ENCODE data around the gene RPRD1B.
"Not testable (repeated sequence)": the region's sequence is repeated elsewhere in the genome, so short reads cannot be mapped to it uniquely, and the experiment has no call there.

RPRD1B gene

DNA sequence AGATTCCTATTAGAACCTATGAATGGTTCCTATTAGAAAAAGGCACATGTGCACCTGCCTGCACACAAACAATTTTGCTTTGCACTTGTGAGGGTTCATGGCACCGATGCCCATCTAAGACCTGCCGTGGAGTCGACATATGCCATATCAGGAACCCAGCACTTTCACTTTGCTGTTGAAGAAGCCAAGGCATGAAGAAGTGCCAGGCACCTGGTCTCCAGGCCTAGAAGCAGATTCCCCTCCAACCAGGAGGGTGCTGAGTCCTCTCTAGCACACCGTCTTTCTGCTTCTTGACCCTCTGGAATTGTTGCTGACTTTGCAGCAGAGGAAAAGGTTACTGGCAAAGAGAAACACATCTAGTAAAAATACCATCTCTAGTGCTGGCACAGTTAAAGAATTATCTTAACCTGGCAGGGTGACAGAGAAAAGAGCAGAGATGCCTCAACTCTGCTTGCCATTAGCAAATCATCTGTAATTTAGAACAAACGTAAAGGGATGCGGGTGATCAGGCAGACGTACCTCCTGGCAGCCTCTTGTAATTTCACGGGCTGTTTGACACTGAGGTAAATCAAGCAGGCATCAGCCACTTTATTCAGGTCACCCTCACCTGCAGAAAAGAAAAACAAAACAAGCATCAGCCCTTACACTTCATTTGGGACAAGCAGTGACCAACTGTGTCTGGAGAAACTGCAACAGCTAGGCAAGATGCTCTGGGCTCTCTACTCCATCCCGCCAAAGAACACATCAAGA lies 37.5 kb upstream of the RPRD1B start:
- ATAC-seq (no peak), DNase-seq (ENCODE audit: low spot score in 2 of 2) (no peak)
- Mint-ChIP-seq H3K4me3 (no peak overlapping the region), H3K4me1 (peaks cover 25% of the 10 kb centered on the region), H3K27ac (no peak overlapping the region), H3K9me3 (no peaks in the 10 kb centered on the region), H3K36me3 (peaks cover 97% of the 10 kb centered on the region)

DNA sequence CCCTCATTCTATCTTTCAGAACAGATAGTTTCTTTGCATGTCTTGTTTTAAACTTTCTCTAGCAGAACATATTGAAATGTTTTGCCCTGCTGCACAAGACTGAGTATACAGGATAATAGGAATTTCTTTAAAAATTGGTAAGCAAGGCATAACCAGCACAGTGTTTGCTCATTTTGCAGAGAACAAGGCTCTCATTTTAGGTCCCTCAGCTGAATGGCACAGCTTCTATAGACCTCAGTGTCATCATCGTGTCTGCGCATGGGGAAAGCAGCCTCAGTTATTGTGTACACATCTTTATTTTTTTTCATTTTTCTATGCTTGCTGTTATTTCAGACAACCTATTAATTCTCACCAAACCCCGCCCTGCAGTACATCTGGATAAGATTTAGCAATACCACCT lies 36.0 kb upstream of the RPRD1B start:
- H3K27ac Mint-ChIP-seq, result no peak overlapping the region
- peaks cover 21% of the 10 kb centered on the region for H3K4me1 Mint-ChIP-seq
- H3K36me3 Mint-ChIP-seq, result peaks cover 99% of the 10 kb centered on the region
- ATAC-seq, result no peak
- no peak overlapping the region for H3K4me3 Mint-ChIP-seq
- no peak for DNase-seq (ENCODE audit: low spot score in 2 of 2)
- no peaks in the 10 kb centered on the region for H3K9me3 Mint-ChIP-seq

DNA sequence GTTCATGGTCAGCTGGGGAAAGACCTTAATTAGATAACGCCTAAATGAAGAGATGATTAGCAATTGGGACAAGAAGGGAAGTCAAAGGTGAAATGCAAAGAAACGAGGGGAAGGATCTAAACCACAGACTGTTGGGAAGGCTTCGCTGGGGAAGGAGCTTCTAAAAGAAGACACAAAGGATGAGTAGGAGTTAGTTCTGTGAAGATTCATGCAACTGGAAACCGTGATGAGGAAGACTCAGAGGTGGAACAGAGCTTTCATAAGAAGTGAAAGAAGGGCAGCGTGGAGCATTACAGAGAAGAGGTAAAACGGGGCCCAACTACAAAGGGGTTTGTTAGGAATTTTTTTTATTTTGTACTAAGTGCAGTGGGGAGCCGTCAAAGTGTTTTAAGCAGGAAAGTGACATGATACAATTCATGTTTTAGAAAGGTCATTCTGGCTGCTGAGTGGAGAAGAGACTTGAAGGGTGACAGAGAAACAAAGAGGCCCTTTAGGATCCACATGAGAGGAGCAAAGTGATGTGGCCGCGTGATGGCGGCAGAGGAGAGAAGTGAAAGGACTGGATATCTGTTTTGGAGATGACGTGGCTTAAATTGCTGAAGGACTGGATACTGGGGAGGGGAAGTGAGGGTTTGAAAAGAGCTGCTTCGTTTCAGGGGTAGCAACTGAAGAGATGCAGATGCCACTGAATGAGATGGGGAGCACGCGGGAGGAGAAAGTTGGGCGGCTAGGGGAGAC lies 33.9 kb upstream of the RPRD1B start:
- Mint-ChIP-seq H3K4me1 (peaks cover 22% of the 10 kb centered on the region), H3K36me3 (peaks cover 100% of the 10 kb centered on the region), H3K27ac (peak overlapping the region; percentile 65), H3K4me3 (no peak overlapping the region), H3K9me3 (no peaks in the 10 kb centered on the region)
- DNase-seq (ENCODE audit: low spot score in 2 of 2) (no peak), ATAC-seq (no peak)

DNA sequence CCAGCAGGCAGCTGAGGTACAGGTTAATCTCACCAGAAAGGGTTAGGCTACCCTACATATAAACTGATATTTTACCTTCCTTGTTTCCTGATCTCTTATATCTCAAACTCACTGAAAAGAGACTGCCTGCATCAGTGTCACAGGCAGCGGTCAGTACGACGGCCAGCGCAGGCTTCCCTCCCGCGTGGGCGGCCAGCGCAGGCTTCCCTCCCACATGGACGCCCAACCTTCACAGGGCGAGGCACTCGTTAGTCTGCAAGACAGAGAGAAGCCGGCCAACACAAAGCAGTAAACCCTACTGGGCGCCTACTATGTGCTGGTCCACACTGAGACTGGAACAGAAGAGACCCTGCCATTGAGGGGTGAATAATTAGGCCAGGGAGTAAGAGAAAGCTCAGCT lies 33.3 kb upstream of the RPRD1B start:
- Mint-ChIP-seq H3K27ac (peak overlapping the region; percentile 65), H3K36me3 (peaks cover 100% of the 10 kb centered on the region), H3K4me1 (peaks cover 28% of the 10 kb centered on the region)

DNA sequence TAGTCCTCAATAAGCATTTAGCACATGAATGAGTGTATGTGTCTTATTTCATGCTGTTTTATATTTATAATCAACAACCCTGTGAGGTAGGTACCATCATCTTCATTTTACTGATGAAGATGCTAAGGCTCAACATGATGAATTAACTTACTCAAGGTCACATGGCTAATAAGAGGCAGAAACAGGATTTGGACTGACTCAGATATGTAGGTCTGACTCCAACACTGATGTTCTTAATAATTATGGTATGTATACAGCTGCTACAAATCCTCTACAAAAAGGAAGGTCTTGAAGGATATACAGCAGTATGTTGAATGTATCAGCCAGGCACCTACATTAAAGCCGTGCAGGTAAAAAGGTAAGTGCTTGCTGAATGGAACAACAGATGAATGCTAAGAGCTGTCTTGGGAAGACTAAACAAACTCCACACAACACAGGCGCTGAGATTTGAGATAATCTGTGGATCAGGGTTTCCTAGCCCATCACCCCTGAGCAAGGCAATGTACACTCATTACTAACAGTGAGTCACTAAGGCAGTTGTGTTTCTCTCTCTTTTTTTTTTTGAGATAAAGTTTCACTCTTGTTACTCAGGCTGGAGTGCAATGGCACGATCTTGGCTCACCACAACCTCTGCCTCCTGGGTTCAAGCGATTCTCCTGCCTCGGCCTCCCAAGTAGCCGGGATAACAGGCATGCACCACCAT lies 32.2 kb upstream of the RPRD1B start:
- peak; percentile 96 for ATAC-seq
- no peak overlapping the region for H3K4me3 Mint-ChIP-seq

More for the DNA sequence above, 33.3 kb upstream of the RPRD1B start:
- Mint-ChIP-seq H3K9me3 (no peaks in the 10 kb centered on the region), H3K4me3 (no peak overlapping the region)
- ATAC-seq (no peak), DNase-seq (ENCODE audit: low spot score in 2 of 2) (no peak)

DNA sequence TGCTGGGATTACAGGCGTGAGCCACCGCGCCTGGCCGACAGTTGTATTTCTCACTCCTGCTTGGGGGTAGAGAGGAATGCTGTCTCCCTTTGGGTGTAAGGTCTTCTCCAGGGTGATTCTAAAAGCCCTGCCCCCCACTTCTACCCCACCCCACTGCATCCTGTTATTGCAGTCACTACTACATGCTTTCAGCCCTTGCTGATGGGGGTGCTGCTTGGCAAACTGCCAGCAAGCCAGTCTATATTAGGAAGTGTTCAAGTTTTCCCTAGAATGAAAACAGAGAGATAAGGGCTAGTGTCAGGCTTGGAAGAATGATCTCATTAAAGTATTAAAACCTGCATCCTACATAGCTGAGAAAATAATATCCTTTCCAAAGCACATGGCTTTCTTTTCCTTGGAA lies 31.6 kb upstream of the RPRD1B start:
- Mint-ChIP-seq H3K27ac (no peak overlapping the region), H3K4me3 (no peak overlapping the region), H3K36me3 (peaks cover 98% of the 10 kb centered on the region), H3K9me3 (no peaks in the 10 kb centered on the region), H3K4me1 (peaks cover 41% of the 10 kb centered on the region)
- DNase-seq (ENCODE audit: low spot score in 2 of 2) (no peak), ATAC-seq (no peak)

More for the DNA sequence above, 32.2 kb upstream of the RPRD1B start:
- Mint-ChIP-seq H3K4me1 (peaks cover 35% of the 10 kb centered on the region), H3K9me3 (no peaks in the 10 kb centered on the region), H3K36me3 (peaks cover 100% of the 10 kb centered on the region), H3K27ac (peak overlapping the region; percentile 65)
- no peak for DNase-seq (ENCODE audit: low spot score in 2 of 2)

DNA sequence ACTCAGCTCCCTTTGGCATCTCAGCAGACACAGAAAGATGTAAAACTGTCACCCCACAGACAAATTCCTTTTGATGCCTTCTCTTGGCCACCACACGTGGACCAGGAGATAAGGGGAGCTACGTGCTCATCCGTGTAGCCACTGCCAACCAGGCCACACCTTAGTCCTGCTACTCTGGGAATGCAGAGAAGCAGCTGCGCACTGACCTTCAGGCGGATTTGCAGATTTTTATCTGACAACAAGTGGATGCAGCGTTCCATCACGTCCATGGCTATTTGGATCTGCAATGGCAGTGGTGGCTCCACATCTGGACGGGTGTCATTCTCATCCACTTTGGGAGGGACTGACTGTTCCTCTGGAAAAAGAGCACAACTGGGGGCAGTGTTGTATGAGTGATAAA lies 31.1 kb upstream of the RPRD1B start:
- peaks cover 98% of the 10 kb centered on the region for H3K36me3 Mint-ChIP-seq
- ATAC-seq (no peak), DNase-seq (ENCODE audit: low spot score in 2 of 2) (no peak)
- peaks cover 41% of the 10 kb centered on the region for H3K4me1 Mint-ChIP-seq
- no peak overlapping the region for H3K27ac Mint-ChIP-seq
- no peak overlapping the region for H3K4me3 Mint-ChIP-seq
- H3K9me3 Mint-ChIP-seq, result no peaks in the 10 kb centered on the region

DNA sequence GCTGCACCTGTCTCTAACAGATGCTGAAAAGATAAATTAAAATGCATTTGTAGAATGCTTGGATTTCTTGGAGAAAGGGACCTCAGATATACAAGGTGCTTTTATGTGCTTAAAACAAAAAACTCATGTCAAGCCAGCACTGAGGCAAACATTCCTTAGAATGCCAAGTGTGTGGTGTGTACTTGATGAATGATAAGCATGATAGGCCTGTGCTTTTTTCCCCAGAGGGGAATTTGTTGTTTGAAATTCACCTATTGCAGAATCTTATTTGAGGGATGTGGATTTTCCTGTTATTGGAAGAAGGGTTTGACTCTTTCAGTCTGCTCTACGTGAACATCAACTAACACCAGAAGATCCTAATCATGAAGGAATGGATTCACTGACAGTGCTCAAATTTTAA lies 29.1 kb upstream of the RPRD1B start:
- DNase-seq (ENCODE audit: low spot score in 2 of 2) (no peak), ATAC-seq (no peak)
- H3K36me3 Mint-ChIP-seq, result peaks cover 88% of the 10 kb centered on the region
- H3K27ac Mint-ChIP-seq, result peak overlapping the region; percentile 83
- H3K9me3 Mint-ChIP-seq, result no peaks in the 10 kb centered on the region
- H3K4me3 Mint-ChIP-seq, result no peak overlapping the region
- peaks cover 38% of the 10 kb centered on the region for H3K4me1 Mint-ChIP-seq

DNA sequence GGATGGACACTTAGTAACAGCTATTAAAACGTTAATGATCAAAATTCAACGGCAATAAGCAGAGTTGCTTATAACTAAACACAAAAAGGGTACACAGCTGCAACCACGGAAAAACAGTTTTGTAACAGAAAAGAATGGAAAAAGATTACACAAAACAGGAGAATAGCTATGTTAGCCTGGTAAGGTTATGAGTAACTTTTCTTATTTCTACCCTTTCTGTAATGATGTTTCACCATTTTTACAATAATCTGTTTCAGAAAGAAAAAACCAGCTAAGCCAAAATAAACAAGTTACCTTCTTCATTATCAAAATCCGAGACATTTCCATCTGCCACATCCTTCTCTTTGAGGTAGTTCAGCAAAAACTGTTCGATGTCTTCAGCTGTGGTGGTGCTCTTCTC lies 27.6 kb upstream of the RPRD1B start:
- Mint-ChIP-seq H3K36me3 (peaks cover 87% of the 10 kb centered on the region), H3K27ac (peak overlapping the region; percentile 2)

DNA sequence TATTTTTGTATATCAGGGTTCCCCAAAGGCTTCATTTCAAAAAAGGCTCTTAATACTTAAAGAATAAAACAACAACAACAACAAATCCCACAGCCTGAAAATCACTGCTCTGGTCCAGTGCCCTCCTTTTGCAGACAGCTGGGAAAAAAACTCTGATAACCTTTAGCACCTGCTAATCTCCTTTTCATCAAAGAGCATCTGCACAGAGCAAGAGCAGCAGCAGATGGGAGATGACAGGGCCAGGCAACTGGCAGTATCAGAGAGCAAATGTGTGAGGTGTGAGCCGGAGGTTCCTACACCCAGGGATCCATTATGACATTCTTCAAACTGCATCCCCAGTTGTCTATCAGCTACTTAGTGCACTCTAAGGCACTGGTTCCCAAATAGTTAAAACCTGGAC lies 26.0 kb upstream of the RPRD1B start:
- peaks cover 20% of the 10 kb centered on the region for H3K4me1 Mint-ChIP-seq
- H3K27ac Mint-ChIP-seq, result no peak overlapping the region
- H3K4me3 Mint-ChIP-seq, result no peak overlapping the region
- no peaks in the 10 kb centered on the region for H3K9me3 Mint-ChIP-seq
- peaks cover 86% of the 10 kb centered on the region for H3K36me3 Mint-ChIP-seq
- DNase-seq (ENCODE audit: low spot score in 2 of 2) (no peak), ATAC-seq (no peak)

More for the DNA sequence above, 27.6 kb upstream of the RPRD1B start:
- no peak for DNase-seq (ENCODE audit: low spot score in 2 of 2)
- peak overlapping the region; percentile 0 for H3K4me3 Mint-ChIP-seq
- H3K4me1 Mint-ChIP-seq, result peaks cover 27% of the 10 kb centered on the region
- no peaks in the 10 kb centered on the region for H3K9me3 Mint-ChIP-seq
- ATAC-seq, result peak; percentile 51

DNA sequence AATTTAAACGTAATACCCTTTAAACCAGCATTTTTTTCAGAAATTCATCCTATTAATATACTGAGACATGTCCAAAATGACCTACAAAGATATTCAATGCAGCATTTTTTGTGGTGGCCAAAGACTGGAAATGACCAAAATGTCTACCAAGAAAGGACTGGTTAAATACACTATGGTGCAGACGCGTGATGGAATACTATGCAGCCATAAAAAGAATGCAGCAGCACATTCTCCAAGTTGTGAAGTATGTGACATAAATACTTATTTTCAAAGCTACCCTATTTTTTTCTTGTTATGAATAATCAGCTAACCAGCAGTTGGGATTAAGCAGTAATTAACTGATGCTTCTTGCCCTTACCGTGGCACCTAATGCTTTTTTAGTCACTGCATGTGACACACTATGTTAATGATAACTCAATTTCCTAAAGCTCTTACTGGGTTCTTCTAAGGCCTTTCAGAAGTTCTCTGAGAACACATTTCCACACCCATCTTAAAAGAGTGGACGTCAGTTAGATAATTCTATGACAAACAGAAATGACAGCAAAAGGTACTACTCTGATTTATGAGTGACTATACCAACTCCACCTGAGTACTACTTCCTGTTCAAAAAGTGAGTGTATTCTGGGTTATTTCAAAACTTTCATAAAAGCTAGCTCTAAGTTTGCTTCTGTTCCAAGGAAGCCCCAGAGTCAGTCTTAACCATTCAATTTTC lies 25.2 kb upstream of the RPRD1B start:
- H3K4me3 Mint-ChIP-seq, result no peak overlapping the region
- peaks cover 20% of the 10 kb centered on the region for H3K4me1 Mint-ChIP-seq
- ATAC-seq (peak; percentile 13), DNase-seq (ENCODE audit: low spot score in 2 of 2) (no peak)
- peaks cover 86% of the 10 kb centered on the region for H3K36me3 Mint-ChIP-seq
- H3K27ac Mint-ChIP-seq, result no peak overlapping the region
- no peaks in the 10 kb centered on the region for H3K9me3 Mint-ChIP-seq

DNA sequence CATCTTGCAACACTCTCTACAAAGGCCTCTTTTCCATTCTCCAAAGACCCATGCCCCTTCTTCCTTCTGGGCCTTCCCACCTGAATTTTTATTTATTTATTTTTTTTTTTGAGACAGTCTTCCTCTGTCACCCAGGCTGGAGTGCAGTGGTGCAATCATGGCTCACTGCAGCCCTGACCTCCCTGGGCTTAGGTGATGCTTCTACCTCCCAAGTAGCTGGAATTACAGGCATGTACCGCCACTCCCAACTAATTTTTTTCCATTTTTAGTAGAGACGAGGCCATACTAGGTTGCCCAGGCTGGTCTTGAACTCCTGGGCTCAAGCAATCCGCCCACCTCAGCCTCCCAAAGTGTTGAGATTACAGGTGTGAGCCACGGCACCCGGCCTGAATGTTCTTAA lies 24.1 kb upstream of the RPRD1B start:
- ATAC-seq; H3K9me3 Mint-ChIP-seq; DNase-seq (ENCODE audit: low spot score in 2 of 2); H3K27ac Mint-ChIP-seq; H3K4me3 Mint-ChIP-seq: not testable (repeated sequence)
- peaks cover 24% of the 10 kb centered on the region for H3K4me1 Mint-ChIP-seq
- peaks cover 86% of the 10 kb centered on the region for H3K36me3 Mint-ChIP-seq

DNA sequence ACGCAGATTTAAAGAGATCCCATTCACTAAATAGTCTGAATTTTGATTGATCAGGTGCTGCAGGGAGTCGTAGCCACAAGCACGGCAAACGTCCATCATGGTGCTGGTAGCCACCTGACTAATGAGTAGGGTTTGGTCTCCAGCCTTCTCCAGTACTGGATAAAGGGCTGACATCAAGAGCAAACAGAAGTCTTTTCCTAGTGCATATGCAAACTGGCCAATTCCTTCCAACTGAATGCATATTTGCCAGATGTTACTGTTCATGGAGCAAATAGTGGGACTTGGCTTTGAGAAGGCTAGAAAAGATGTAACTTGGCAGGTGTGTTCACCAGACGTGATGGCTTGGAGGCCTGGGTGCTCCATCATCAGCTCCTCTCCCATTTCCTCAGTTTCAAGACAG lies 21.9 kb upstream of the RPRD1B start:
- H3K4me1 Mint-ChIP-seq, result peaks cover 10% of the 10 kb centered on the region
- H3K27ac Mint-ChIP-seq, result no peak overlapping the region
- H3K9me3 Mint-ChIP-seq, result no peaks in the 10 kb centered on the region
- DNase-seq (ENCODE audit: low spot score in 2 of 2), result no peak
- ATAC-seq, result no peak
- no peak overlapping the region for H3K4me3 Mint-ChIP-seq
- peaks cover 85% of the 10 kb centered on the region for H3K36me3 Mint-ChIP-seq

DNA sequence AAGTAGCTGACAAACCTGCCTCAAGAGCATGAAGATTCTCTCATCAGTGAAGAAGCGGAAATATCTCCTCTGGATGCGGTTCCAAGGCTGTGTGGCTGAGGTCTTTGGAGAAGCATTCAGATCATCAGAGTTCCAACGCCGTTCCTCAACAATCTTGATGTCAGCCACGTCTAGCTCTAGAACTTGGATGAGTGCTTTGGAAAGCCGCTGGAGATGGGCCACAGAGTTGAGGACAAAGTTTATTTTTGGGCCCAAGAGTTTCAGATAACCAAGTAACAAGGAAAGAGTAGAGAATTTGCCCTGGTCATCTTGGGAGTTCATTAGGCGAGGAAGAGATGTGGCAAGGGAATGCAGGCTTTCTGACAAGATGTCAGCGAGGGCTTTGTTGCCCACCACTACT lies 21.2 kb upstream of the RPRD1B start:
- no peak for DNase-seq (ENCODE audit: low spot score in 2 of 2)
- no peak overlapping the region for H3K27ac Mint-ChIP-seq
- ATAC-seq, result no peak
- H3K4me3 Mint-ChIP-seq, result no peak overlapping the region
- H3K36me3 Mint-ChIP-seq, result peaks cover 87% of the 10 kb centered on the region
- no peaks in the 10 kb centered on the region for H3K9me3 Mint-ChIP-seq
- H3K4me1 Mint-ChIP-seq, result peaks cover 8% of the 10 kb centered on the region

DNA sequence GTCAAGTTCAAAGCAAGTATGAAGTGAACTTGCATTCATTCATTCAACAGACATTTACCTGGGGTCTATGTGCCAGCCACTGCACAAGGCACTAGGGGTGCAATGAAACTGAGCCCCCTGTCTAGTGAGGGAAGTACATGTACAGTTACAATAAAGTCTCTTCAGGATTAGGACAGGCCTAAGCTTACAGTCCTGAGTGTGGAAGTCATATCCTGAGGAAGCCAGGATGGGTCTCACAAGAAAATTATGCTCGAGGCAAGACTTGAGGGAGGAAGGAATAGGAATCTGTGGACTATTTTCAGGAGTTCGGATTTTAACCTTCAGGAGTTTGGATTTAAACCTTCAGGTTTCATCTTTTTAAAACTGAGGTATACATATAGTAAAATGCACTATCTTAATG lies 19.7 kb upstream of the RPRD1B start:
- no peak overlapping the region for H3K27ac Mint-ChIP-seq
- H3K36me3 Mint-ChIP-seq, result peaks cover 95% of the 10 kb centered on the region

More for the DNA sequence above, 19.7 kb upstream of the RPRD1B start:
- Mint-ChIP-seq H3K9me3 (peaks cover 4% of the 10 kb centered on the region), H3K4me3 (no peak overlapping the region), H3K4me1 (peaks cover 8% of the 10 kb centered on the region)
- ATAC-seq (no peak), DNase-seq (ENCODE audit: low spot score in 2 of 2) (no peak)
